Astrocyte of the cerebellum (primary cell): ENCODE measurements around the gene ZNRD2.
A peak's percentile ranks its signal among the peaks of the same experiment; 100 is the strongest.

Experiments
- DNase-seq: peaks from one replicate; pipeline ENCODE4 v3.0.0-alpha.2; 2011; ENCODE audit warnings: low read depth
- H3K4me3 ChIP-seq: 2 replicates; pipeline ENCODE4 v1.5.1; 2011; ENCODE audit warnings: mild to moderate bottlenecking, low read depth, low read length, moderate library complexity
- CTCF ChIP-seq: IDR thresholded peaks from 2 replicates; pipeline ENCODE4 v1.5.1; 2012; ENCODE audit warnings: low read length, low read depth, moderate library complexity, mild to moderate bottlenecking; ENCODE audit errors: missing control alignments
- in situ Hi-C: cut with HindIII; loops from 2 replicates; pipeline ENCODE4 v1.10.0; 2017; ENCODE audit warnings: low sequenced_read_pairs

Gene ZNRD2

GRCh38 chr11:65611028-65611757 lies 40.9 kb downstream of the ZNRD2 start:
- no peak for TF ChIP-seq CTCF
- peak overlapping the region; percentile 87 for H3K4me3 ChIP-seq
- in situ Hi-C loops = no loop called here
- no peak for DNase-seq

GRCh38 chr11:65611758-65612603 lies 41.7 kb downstream of the ZNRD2 start:
- in situ Hi-C loops = no loop called here
- no peak for TF ChIP-seq CTCF
- DNase-seq = no peak
- H3K4me3 ChIP-seq = peak overlapping the region; percentile 87

GRCh38 chr11:65612691-65613090 lies 42.4 kb downstream of the ZNRD2 start:
- H3K4me3 ChIP-seq = peak overlapping the region; percentile 87
- TF ChIP-seq CTCF = no peak
- no peak for DNase-seq
- in situ Hi-C loops = no loop called here

- TF ChIP-seq CTCF = no peak
- in situ Hi-C loops = no loop called here
- no peak for DNase-seq
- H3K4me3 ChIP-seq = peak overlapping the region; percentile 87
Observed at GRCh38 chr11:65613091-65613928, 43.0 kb downstream of the ZNRD2 start.

GRCh38 chr11:65615229-65615949 lies 45.1 kb downstream of the ZNRD2 start, which contains the start of gene PCNX3:
Gene PCNX3, plus strand, starts transcription at chr11:65615776. Its CDS starts 536 bp downstream, at chr11:65616312.
- in situ Hi-C loops = no loop called here
- peak; percentile 100 for DNase-seq

More at GRCh38 chr11:65615229-65615949, 45.1 kb downstream of the ZNRD2 start, which contains the start of gene PCNX3:
- peak within 1 kb of the TSS; percentile 87 for H3K4me3 ChIP-seq
- TF ChIP-seq CTCF = no peak
